GM23248 (cell line): Measurements from ENCODE around the gene CYRIA.

Experiments used
- EZH2 ChIP-seq: fragments of 200-600 bp; sonication (generic); IDR thresholded peaks from 2 replicates; pipeline ENCODE4 v1.6.1; 2018; ENCODE audit warnings: antibody characterized with exemption, mild to moderate bottlenecking; ENCODE audit not compliant: insufficient read depth, poor library complexity, severe bottlenecking
- EZH2phosphoT487 ChIP-seq: fragments of 200-600 bp; sonication (generic); IDR thresholded peaks from 2 replicates; pipeline ENCODE4 v1.6.1; 2018; ENCODE audit warnings: antibody characterized with exemption, moderate library complexity, mild to moderate bottlenecking, low read depth; ENCODE audit not compliant: insufficient read depth

DNA sequence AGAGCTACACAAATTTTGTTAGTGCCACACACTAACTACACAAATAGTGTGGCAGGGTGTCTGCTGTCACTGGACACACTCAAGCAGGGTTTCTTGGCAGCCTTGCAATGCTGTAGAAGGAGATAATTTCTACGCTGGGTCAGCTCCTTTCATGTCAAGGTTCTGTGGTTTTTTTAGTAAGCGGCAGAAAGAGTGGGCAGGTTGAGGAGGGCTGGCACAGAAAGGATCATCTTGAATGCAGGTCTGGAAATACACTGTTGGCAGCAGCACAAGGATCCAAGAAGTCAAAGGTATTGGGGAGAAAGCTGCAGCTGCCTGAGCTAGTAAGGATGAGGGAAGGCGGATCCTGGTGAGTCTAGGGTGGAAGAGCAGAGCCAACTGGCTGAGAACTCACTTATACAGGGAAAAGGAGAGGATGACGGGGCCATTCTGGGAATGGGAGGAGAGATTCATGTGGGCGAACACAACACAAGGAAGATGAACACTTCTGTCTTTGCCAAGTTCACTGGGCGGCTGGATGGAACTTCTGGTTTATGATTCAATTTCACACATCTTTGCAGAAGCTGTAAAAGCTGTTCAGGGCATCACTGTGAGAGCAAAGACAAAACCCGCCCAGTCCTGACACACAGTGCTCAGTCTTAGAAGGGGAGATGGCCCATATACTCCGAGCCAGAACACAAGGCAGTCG is 16.9 kb upstream of the CYRIA start:
- no peak for TF ChIP-seq EZH2phosphoT487
- no peak for TF ChIP-seq EZH2
